GM23338 (cell line): Measurements from ENCODE around the gene IQCM.
A peak's percentile ranks its signal among the peaks of the same experiment; 100 is the strongest.

Experiments used
- EZH2 ChIP-seq: fragments of 200-600 bp; sonication (generic); IDR thresholded peaks from one replicate; pipeline ENCODE4 v1.8.0; 2017; ENCODE audit warnings: antibody characterized with exemption, mild to moderate bottlenecking, low read depth; ENCODE audit not compliant: unreplicated experiment
- EZH2phosphoT487 ChIP-seq: fragments of 200-600 bp; sonication (generic); IDR thresholded peaks from one replicate; pipeline ENCODE4 v1.8.1; 2018; ENCODE audit warnings: antibody characterized with exemption; ENCODE audit not compliant: unreplicated experiment
- JUNB ChIP-seq: IDR thresholded peaks from one replicate; pipeline ENCODE4 v1.6.1; 2016; ENCODE audit warnings: antibody characterized with exemption; ENCODE audit not compliant: unreplicated experiment
- NANOG ChIP-seq: IDR thresholded peaks from 2 replicates; pipeline ENCODE4 v1.6.1; 2016; ENCODE audit warnings: antibody characterized with exemption, borderline replicate concordance
- POLR2AphosphoS5 ChIP-seq: IDR thresholded peaks from 2 replicates; pipeline ENCODE4 v1.6.1; 2016; ENCODE audit warnings: antibody characterized with exemption, low read depth
- ZNF114 ChIP-seq: fragments of 250-450 bp; sonication (Bioruptor Pico); IDR thresholded peaks from 2 replicates; pipeline ENCODE4 v1.5.0; 2020; ENCODE audit warnings: mild to moderate bottlenecking, moderate library complexity
- TF ChIP-seq, protein P1 (sequence below), 2 experiments: fragments of 200-600 bp in 1 of 2; sonication (generic) in 1 of 2; conservative IDR thresholded peaks; 2 replicates each; pipeline versions ENCODE4 v1.5.1 to v1.6.1; 2016 to 2017; ENCODE audit warnings: antibody characterized with exemption in 2 of 2, low read depth in 2 of 2, mild to moderate bottlenecking in 2 of 2, moderate library complexity in 1 of 2
- TF ChIP-seq, protein P2 (sequence below): IDR thresholded peaks from one replicate; pipeline ENCODE4 v1.6.1; 2018; ENCODE audit warnings: antibody characterized with exemption; ENCODE audit not compliant: unreplicated experiment

DNA sequence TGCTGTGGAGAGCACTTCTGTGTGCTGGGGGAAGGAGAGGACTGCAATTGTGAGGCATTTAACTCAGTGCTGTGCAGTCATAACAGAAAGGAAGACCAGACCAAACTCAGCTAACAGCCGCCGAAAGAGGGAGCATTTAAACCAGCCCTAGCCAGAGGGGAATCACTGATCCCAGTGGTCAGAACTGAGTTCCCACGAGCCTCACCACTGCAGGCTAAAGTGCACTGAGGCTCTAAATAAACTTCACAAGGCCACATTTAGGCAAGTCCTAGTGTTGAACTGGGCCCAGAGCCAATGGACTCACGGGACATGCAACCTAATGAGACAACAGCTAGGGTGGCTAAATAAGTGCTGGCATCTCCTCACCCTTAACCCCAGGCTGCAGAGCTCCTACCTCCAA lies 20.4 kb downstream of the IQCM start:
- TF ChIP-seq, protein P1, sequence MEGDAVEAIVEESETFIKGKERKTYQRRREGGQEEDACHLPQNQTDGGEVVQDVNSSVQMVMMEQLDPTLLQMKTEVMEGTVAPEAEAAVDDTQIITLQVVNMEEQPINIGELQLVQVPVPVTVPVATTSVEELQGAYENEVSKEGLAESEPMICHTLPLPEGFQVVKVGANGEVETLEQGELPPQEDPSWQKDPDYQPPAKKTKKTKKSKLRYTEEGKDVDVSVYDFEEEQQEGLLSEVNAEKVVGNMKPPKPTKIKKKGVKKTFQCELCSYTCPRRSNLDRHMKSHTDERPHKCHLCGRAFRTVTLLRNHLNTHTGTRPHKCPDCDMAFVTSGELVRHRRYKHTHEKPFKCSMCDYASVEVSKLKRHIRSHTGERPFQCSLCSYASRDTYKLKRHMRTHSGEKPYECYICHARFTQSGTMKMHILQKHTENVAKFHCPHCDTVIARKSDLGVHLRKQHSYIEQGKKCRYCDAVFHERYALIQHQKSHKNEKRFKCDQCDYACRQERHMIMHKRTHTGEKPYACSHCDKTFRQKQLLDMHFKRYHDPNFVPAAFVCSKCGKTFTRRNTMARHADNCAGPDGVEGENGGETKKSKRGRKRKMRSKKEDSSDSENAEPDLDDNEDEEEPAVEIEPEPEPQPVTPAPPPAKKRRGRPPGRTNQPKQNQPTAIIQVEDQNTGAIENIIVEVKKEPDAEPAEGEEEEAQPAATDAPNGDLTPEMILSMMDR (conservative IDR thresholded peaks at IDR 0.05; ENCODE audit: low read depth in 2 of 2) = 0 out of 4 replicates have a peak, but pooled peaks of 1 of the 2 experiments have one; percentile 16
- TF ChIP-seq EZH2 (no peak), NANOG (no peak), POLR2AphosphoS5 (no peak), EZH2phosphoT487 (no peak), ZNF114 (CRISPR knock-in tag) (no peak), JUNB (no peak)
- TF ChIP-seq, protein P2, sequence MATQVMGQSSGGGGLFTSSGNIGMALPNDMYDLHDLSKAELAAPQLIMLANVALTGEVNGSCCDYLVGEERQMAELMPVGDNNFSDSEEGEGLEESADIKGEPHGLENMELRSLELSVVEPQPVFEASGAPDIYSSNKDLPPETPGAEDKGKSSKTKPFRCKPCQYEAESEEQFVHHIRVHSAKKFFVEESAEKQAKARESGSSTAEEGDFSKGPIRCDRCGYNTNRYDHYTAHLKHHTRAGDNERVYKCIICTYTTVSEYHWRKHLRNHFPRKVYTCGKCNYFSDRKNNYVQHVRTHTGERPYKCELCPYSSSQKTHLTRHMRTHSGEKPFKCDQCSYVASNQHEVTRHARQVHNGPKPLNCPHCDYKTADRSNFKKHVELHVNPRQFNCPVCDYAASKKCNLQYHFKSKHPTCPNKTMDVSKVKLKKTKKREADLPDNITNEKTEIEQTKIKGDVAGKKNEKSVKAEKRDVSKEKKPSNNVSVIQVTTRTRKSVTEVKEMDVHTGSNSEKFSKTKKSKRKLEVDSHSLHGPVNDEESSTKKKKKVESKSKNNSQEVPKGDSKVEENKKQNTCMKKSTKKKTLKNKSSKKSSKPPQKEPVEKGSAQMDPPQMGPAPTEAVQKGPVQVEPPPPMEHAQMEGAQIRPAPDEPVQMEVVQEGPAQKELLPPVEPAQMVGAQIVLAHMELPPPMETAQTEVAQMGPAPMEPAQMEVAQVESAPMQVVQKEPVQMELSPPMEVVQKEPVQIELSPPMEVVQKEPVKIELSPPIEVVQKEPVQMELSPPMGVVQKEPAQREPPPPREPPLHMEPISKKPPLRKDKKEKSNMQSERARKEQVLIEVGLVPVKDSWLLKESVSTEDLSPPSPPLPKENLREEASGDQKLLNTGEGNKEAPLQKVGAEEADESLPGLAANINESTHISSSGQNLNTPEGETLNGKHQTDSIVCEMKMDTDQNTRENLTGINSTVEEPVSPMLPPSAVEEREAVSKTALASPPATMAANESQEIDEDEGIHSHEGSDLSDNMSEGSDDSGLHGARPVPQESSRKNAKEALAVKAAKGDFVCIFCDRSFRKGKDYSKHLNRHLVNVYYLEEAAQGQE = no peak
